Measurements from ENCODE around the gene TNS1. TPM values are rescaled to one million over a fixed set of nuclear protein-coding genes. Genes with fewer than 3 reads are reported as not detected.

Gene TNS1
- total and polyA plus RNA-seq, 2 experiments from 2014 or later = 16.2 to 27.6 TPM

GRCh38 chr2:217873371-217873770, 129.4 kb downstream of the TNS1 start:
- DNase-seq (ENCODE audit: low spot score) = no peak
- TF ChIP-seq, protein P1, sequence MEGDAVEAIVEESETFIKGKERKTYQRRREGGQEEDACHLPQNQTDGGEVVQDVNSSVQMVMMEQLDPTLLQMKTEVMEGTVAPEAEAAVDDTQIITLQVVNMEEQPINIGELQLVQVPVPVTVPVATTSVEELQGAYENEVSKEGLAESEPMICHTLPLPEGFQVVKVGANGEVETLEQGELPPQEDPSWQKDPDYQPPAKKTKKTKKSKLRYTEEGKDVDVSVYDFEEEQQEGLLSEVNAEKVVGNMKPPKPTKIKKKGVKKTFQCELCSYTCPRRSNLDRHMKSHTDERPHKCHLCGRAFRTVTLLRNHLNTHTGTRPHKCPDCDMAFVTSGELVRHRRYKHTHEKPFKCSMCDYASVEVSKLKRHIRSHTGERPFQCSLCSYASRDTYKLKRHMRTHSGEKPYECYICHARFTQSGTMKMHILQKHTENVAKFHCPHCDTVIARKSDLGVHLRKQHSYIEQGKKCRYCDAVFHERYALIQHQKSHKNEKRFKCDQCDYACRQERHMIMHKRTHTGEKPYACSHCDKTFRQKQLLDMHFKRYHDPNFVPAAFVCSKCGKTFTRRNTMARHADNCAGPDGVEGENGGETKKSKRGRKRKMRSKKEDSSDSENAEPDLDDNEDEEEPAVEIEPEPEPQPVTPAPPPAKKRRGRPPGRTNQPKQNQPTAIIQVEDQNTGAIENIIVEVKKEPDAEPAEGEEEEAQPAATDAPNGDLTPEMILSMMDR (IDR thresholded peaks at IDR 0.05; ENCODE audit: poor library complexity) = no peak
- no peak for TF ChIP-seq EZH2phosphoT487 (IDR thresholded peaks at IDR 0.05; ENCODE audit: low read depth, severe bottlenecking, unreplicated experiment)
- TF ChIP-seq EZH2 (IDR thresholded peaks at IDR 0.05; ENCODE audit: borderline replicate concordance) = no peak
- H3K36me3 ChIP-seq (replicated peaks; ENCODE audit: insufficient read depth, low read depth) = no peaks in the 10 kb centered on the region

DNA sequence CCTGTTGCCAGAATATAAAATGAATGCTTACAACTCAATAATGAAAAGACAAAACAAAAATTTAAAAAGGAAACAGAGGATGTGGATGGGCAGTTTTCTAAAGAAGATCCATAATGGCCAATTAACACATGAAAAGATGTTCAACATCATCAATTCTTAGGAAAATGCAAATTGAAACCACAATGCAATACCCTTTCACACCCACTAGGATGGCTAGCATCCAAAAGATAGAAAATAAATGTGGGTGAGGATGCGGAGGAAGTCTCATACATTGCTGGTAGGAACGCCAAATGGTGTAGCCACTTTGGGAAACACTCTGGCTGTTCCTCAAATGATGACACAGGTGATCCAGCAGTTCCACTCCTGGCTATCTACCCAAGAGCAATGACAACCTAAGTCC, 130.5 kb downstream of the TNS1 start:
- H3K27ac ChIP-seq = no peak overlapping the region
- 98% methylated on average over 2 of the region's 2 CpGs for WGBS (ENCODE audit: low lambda C conversion rate, missing lambda C conversion rate)
- no peaks in the 10 kb centered on the region for H4K20me1 ChIP-seq (ENCODE audit: insufficient read depth, poor library complexity, severe bottlenecking)
- no peaks in the 10 kb centered on the region for H3K27me3 ChIP-seq
- no peaks in the 10 kb centered on the region for H3K4me1 ChIP-seq (ENCODE audit: insufficient read depth)
- TF ChIP-seq EZH2 (IDR thresholded peaks at IDR 0.05; ENCODE audit: borderline replicate concordance) (no peak), EZH2phosphoT487 (IDR thresholded peaks at IDR 0.05; ENCODE audit: low read depth, severe bottlenecking, unreplicated experiment) (no peak)
- TF ChIP-seq, protein P1 (IDR thresholded peaks at IDR 0.05; ENCODE audit: poor library complexity) = no peak
- no peak overlapping the region for H2AFZ ChIP-seq
- no peaks in the 10 kb centered on the region for H3K79me2 ChIP-seq
- no peaks in the 10 kb centered on the region for H3K36me3 ChIP-seq (replicated peaks; ENCODE audit: insufficient read depth, low read depth)
- no peak overlapping the region for H3K4me3 ChIP-seq
- no peak overlapping the region for H3K4me2 ChIP-seq
- no peaks in the 10 kb centered on the region for H3K9me3 ChIP-seq (ENCODE audit: low read depth)
- DNase-seq (ENCODE audit: low spot score) = no peak
- H3K9me2 ChIP-seq (replicated peaks; ENCODE audit: insufficient read depth) = no peaks in the 10 kb centered on the region

More at GRCh38 chr2:217873371-217873770, 129.4 kb downstream of the TNS1 start:
- H2AFZ ChIP-seq = no peak overlapping the region
- H3K9me3 ChIP-seq (ENCODE audit: low read depth) = no peaks in the 10 kb centered on the region
- H3K4me1 ChIP-seq (ENCODE audit: insufficient read depth) = no peaks in the 10 kb centered on the region
- no peak overlapping the region for H3K4me2 ChIP-seq
- H4K20me1 ChIP-seq (ENCODE audit: insufficient read depth, poor library complexity, severe bottlenecking) = no peaks in the 10 kb centered on the region
- H3K27me3 ChIP-seq = no peaks in the 10 kb centered on the region
- no peaks in the 10 kb centered on the region for H3K79me2 ChIP-seq
- no peak overlapping the region for H3K4me3 ChIP-seq
- H3K27ac ChIP-seq = no peak overlapping the region
- no peaks in the 10 kb centered on the region for H3K9me2 ChIP-seq (replicated peaks; ENCODE audit: insufficient read depth)
- WGBS (ENCODE audit: low lambda C conversion rate, missing lambda C conversion rate) = 93% methylated on average over 8 of the region's 8 CpGs

DNA sequence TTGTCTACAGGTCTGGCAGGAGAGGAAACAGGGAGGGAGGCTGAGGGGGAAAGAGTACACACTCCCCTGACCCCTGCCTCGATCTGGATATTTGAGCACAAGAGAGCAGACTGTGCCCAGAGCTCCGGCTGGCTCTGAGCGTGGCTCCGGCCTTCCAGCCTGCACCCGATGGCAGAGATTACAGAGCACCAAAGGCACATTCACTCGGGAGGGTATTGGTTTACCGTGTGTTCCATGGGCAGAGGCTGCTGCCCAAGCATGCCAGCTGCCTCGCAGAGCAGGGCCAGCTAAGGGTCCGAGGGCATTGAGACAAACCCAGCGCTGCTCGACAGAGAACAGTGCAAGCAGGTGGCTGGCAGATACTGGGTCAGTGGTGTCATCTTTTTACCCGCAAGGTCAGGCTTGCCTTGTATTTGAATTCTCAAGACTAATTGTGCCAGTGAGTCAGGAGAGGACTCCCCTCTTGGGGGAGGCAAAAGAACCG, 132.2 kb downstream of the TNS1 start:
- Histone ChIP-seq H3K27me3 (no peaks in the 10 kb centered on the region), H3K36me3 (replicated peaks; ENCODE audit: insufficient read depth, low read depth) (no peaks in the 10 kb centered on the region), H3K4me1 (ENCODE audit: insufficient read depth) (no peaks in the 10 kb centered on the region), H2AFZ (no peak overlapping the region), H3K9me3 (ENCODE audit: low read depth) (no peaks in the 10 kb centered on the region), H4K20me1 (ENCODE audit: insufficient read depth, poor library complexity, severe bottlenecking) (no peaks in the 10 kb centered on the region), H3K9me2 (replicated peaks; ENCODE audit: insufficient read depth) (no peaks in the 10 kb centered on the region), H3K4me3 (no peak overlapping the region), H3K27ac (no peak overlapping the region), H3K79me2 (no peaks in the 10 kb centered on the region), H3K4me2 (no peak overlapping the region)
- 89% methylated on average over 13 of the region's 13 CpGs for WGBS (ENCODE audit: low lambda C conversion rate, missing lambda C conversion rate)
- TF ChIP-seq, protein P1 (IDR thresholded peaks at IDR 0.05; ENCODE audit: poor library complexity) = no peak
- TF ChIP-seq EZH2phosphoT487 (IDR thresholded peaks at IDR 0.05; ENCODE audit: low read depth, severe bottlenecking, unreplicated experiment) (no peak), EZH2 (IDR thresholded peaks at IDR 0.05; ENCODE audit: borderline replicate concordance) (no peak)
- no peak for DNase-seq (ENCODE audit: low spot score)

All from hepatocyte (in vitro differentiated cells).